HUES64 (cell line): Measurements from ENCODE around the gene CNTN1.

Experiments used
- H3K27ac ChIP-seq: 2 replicates; pipeline ENCODE4 v1.7.0; 2013; ENCODE audit warnings: low read depth, low read length, inconsistent platforms
- H3K27me3 ChIP-seq: 2 replicates; pipeline ENCODE4 v1.6.1; 2013; ENCODE audit warnings: mild to moderate bottlenecking, low read length; ENCODE audit not compliant: insufficient read depth
- H3K36me3 ChIP-seq: 2 replicates; pipeline ENCODE4 v1.6.1; 2013; ENCODE audit warnings: mild to moderate bottlenecking, low read length; ENCODE audit not compliant: insufficient read depth
- H3K4me1 ChIP-seq: 2 replicates; pipeline ENCODE4 v1.6.1; 2013; ENCODE audit warnings: mild to moderate bottlenecking, low read length, moderate library complexity; ENCODE audit not compliant: insufficient read depth
- H3K4me3 ChIP-seq: 2 replicates; pipeline ENCODE4 v1.5.1; 2013; ENCODE audit warnings: mild to moderate bottlenecking, low read length, moderate library complexity
- H3K9ac ChIP-seq: 2 replicates; pipeline ENCODE4 v1.6.1; 2013; ENCODE audit warnings: mild to moderate bottlenecking, low read depth, low read length
- H3K9me3 ChIP-seq: 2 replicates; pipeline ENCODE4 v1.6.1; 2013; ENCODE audit warnings: low read depth, low read length; ENCODE audit not compliant: insufficient read depth
- WGBS: fragments of 150-250, 120-280 bp; methylation state at CpG from one replicate; pipeline ENCODE4 v1.1.7; 2013; ENCODE audit warnings: missing lambda C conversion rate; 5-methylcytosine and 5-hydroxymethylcytosine counted together

CNTN1 gene

DNA sequence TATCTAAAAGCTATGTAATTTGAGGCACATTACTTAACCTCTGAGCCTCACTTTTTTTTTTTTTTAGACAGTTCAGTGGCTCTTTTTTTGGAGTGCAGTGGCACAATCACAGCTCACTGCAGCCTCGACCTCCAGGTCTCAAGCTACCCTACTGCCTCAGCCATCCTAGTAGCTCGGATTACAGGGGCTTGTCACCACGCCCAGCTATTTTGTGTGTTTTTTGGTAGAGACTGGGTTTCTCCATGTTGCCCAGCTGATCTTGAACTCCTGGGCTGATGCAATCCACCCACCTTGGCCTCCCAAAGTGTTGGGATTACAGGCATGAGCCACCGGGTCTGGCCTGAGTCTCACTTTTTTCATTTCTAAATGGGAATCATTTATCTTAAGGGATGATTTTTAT, 303.9 kb downstream of the CNTN1 start:
- Histone ChIP-seq H3K36me3 (no peaks in the 10 kb centered on the region), H3K9ac (no peak overlapping the region), H3K27ac (no peak overlapping the region), H3K9me3 (peaks cover 2% of the 10 kb centered on the region; the same call in 1 of the 2 replicates), H3K27me3 (no peaks in the 10 kb centered on the region), H3K4me1 (no peaks in the 10 kb centered on the region; the same call in 1 of the 2 replicates), H3K4me3 (no peak overlapping the region)
- WGBS = 90% methylated on average over 4 of the region's 4 CpGs

DNA sequence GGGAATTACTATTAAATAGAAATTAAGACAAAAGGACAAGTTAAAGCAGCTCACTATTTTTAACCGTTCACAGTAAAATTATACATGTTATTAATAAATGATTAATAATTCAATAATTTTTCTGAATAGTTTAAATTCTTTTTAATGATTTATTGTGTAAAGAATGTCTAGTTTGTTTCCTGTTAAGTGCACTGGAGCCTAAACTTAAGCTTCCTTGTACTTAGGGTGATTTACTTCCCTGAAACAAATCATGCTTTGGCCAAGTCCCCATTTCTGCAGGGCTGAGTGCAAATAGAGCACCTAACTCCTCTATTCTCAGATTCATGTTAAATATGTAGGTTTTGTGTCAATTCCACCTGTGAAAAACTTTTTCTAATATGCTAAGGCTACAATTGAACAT, 307.0 kb downstream of the CNTN1 start:
- no peak overlapping the region for H3K9ac ChIP-seq
- H3K36me3 ChIP-seq = no peaks in the 10 kb centered on the region
- H3K27me3 ChIP-seq = no peaks in the 10 kb centered on the region
- no peak overlapping the region for H3K4me3 ChIP-seq
- H3K4me1 ChIP-seq = no peaks in the 10 kb centered on the region
- no CpG with 5 or more reads among the region's 1 CpG for WGBS
- no peak overlapping the region for H3K27ac ChIP-seq
- H3K9me3 ChIP-seq = peaks cover 14% of the 10 kb centered on the region

DNA sequence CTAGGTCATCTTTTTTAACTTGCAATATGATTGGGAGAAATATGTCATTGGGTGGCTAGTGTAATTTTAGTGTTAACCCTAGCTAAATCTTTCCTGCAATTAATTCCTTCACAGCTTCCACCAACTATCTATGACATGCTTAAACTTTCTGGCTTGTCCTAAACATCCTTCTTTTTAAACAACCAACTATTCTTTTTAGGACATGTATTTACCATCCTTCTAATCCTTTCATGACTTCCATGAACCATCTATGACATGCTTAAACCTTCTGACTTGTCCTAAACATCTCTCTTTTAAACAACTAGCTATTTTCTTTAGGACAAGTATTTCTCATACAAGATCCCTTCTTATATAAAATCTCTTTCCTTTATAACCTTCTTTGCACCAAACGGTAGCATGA, 316.2 kb downstream of the CNTN1 start:
- Histone ChIP-seq H3K27ac (no peak overlapping the region), H3K9ac (no peak overlapping the region), H3K9me3 (peaks cover 88% of the 10 kb centered on the region), H3K4me1 (no peaks in the 10 kb centered on the region), H3K27me3 (no peaks in the 10 kb centered on the region), H3K36me3 (no peaks in the 10 kb centered on the region), H3K4me3 (no peak overlapping the region)
- WGBS = 100% methylated on average over 1 of the region's 1 CpG

DNA sequence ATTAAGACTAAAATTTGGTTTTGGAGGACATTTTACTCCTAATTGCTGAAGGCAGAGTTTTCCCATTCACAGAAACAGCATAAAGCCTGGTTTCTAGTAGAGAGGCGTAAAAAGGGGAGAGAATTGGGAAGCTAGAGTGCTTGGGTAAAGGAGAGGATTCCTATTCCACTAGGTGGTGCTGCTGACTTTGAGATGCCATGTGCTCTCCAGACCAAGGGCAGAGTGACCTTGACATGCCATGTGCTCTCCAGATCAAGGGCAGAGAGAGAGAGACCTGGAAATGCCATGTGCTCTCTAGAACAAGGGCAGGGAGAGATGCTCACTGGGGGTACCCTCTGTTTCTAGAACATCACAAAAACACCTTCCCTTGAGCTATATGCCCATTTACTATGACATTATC, 319.7 kb downstream of the CNTN1 start:
- no peaks in the 10 kb centered on the region for H3K4me1 ChIP-seq
- H3K27ac ChIP-seq = no peak overlapping the region
- H3K36me3 ChIP-seq = no peaks in the 10 kb centered on the region
- H3K9me3 ChIP-seq = peaks cover 55% of the 10 kb centered on the region
- 90% methylated on average over 1 of the region's 1 CpG for WGBS
- no peak overlapping the region for H3K9ac ChIP-seq
- no peak overlapping the region for H3K4me3 ChIP-seq
- H3K27me3 ChIP-seq = no peaks in the 10 kb centered on the region

DNA sequence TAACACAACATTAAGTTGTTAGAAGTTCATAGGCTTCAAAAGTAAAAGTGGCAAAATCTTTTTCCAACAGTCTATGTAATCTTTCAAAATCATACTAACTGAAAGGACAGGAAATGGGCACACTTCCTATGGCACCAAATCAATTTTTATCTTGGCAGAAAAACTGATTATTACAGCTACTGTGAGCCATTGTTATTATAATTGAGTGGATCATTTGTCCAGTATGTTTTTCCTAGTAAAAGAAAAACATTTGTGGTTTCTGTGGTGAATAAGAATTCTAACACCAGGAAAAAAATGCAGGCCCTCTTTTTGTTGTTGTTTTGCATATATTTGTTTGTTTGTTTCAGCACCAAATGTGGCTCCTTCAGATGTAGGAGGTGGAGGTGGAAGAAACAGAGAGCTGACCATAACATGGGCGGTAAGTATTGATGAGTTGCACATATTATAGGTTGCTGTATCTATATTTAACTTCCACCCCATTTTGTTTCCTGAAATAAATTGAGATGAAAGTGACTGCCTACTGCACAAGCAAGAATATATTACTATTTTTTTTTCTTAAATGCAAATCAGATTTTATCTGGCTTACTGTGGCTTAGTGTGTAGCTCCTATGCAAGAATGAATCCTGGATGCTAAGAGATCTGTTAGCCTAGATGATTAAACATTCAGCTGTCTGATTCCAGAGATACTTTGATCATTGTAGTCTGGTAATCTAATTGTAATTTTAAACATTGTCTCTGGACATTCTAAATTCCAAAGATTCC, 321.8 kb downstream of the CNTN1 start:
- Histone ChIP-seq H3K9ac (no peak overlapping the region), H3K27me3 (no peaks in the 10 kb centered on the region), H3K4me1 (no peaks in the 10 kb centered on the region), H3K9me3 (peaks cover 36% of the 10 kb centered on the region), H3K27ac (no peak overlapping the region), H3K36me3 (no peaks in the 10 kb centered on the region), H3K4me3 (no peak overlapping the region)
- 100% methylated on average over 1 of the region's 1 CpG for WGBS

DNA sequence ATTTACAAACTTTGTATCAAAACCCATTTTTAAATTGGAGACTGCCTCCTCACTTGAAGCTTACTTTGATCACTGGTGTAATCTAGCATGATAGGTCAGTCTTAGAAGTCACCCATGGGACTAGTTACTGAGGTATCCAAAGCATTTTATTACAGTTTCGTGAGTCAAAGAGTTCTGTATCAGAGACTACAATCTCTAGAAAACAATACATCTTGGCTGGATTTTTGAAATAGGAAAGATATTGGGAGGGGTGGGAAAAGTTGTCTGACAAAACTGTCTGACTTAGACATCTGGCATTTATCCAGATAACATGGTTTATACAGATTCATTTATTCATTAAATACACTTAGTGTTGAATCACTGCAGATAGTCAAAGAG, 322.4 kb downstream of the CNTN1 start:
- Histone ChIP-seq H3K4me1 (no peaks in the 10 kb centered on the region), H3K27ac (no peak overlapping the region), H3K27me3 (no peaks in the 10 kb centered on the region), H3K9ac (no peak overlapping the region), H3K36me3 (no peaks in the 10 kb centered on the region), H3K4me3 (no peak overlapping the region), H3K9me3 (peaks cover 30% of the 10 kb centered on the region)
- WGBS = 75% methylated on average over 1 of the region's 1 CpG

DNA sequence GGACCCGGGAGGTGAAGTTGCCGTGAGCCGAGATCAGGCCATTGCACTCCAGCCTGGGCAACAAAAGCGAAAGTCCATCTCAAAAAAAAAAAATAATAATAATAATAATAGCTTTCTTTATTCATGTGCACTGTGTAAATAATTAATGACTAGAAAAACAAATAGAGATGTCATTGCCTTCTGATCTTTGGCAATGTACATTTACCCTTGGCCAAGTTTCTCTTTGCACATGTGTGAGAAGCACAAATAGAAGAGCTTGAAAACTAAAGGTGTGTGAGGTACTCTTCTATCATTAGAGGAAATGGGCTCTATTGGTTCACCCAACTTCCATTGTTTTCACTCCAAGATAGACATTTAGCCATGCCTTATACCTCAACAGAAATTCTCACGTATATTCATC, 325.8 kb downstream of the CNTN1 start:
- no peak overlapping the region for H3K4me3 ChIP-seq
- WGBS = 98% methylated on average over 3 of the region's 5 CpGs
- H3K27me3 ChIP-seq = no peaks in the 10 kb centered on the region

DNA sequence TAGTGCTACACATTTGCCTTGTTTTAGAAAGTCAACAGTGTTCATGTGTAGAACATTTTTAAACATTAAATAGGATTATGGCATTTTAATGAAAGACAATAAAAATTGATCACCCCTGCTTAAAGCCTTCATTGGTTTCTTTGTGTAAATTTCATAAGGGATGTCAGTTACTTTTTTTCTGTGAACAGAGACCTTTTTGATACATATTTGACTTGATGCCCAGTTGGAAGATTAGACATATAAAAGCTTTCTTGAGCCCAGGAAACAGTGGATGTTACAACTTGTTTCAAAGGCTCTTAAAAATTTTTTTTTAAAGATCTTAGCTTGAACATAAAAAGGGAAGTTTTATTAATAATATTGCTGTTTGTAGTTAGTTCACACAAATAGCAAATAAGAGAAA, 327.2 kb downstream of the CNTN1 start:
- Histone ChIP-seq H3K27ac (no peak overlapping the region), H3K9ac (no peak overlapping the region), H3K9me3 (no peaks in the 10 kb centered on the region), H3K27me3 (no peaks in the 10 kb centered on the region), H3K4me3 (no peak overlapping the region), H3K4me1 (no peaks in the 10 kb centered on the region), H3K36me3 (no peaks in the 10 kb centered on the region)

More for the DNA sequence above, 325.8 kb downstream of the CNTN1 start:
- no peak overlapping the region for H3K27ac ChIP-seq
- H3K9me3 ChIP-seq = no peaks in the 10 kb centered on the region
- H3K9ac ChIP-seq = no peak overlapping the region
- no peaks in the 10 kb centered on the region for H3K4me1 ChIP-seq
- H3K36me3 ChIP-seq = no peaks in the 10 kb centered on the region

DNA sequence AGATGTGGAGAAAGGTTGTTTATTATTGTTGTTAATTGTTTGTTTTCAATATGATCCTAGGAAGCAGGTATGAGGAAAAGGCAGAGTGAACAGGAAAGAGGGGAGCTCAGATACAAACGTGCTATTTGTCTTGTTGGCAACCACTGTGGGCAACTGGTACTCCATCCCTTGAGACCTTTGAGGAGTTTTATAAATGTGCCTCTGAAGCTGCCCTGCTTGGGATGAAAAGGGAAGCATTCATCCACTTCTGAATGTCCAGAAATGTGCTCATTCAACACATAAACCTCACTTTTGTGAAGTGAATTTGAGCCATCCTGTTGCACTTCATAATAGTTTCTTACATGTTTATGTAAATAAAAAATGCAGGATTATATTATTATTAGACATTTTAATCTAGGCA, 331.6 kb downstream of the CNTN1 start:
- no peaks in the 10 kb centered on the region for H3K36me3 ChIP-seq
- H3K9ac ChIP-seq = no peak overlapping the region
- no peaks in the 10 kb centered on the region for H3K9me3 ChIP-seq
- WGBS = 86% methylated on average over 1 of the region's 1 CpG
- H3K4me1 ChIP-seq = no peaks in the 10 kb centered on the region
- no peak overlapping the region for H3K27ac ChIP-seq
- H3K27me3 ChIP-seq = no peaks in the 10 kb centered on the region
- H3K4me3 ChIP-seq = no peak overlapping the region

DNA sequence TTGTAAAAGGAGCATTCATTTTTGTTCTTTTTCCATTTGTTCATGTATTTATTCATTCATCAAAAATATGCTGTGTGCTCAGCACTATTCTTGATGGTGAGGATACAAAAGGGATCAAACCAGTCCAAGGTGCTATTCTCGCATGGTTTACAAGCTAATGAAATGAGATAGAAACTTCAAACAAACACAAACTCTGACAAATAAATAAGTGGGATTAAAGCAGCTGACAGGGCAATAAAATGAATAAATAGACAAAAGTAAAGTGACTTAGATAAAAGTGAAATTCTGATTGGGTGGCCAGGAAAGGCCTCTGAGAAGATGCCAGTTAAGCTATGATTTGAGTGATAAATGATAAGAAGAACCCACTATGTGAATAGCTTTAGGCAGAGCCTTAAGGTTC, 333.9 kb downstream of the CNTN1 start:
- Histone ChIP-seq H3K27ac (no peak overlapping the region), H3K4me1 (no peaks in the 10 kb centered on the region), H3K36me3 (no peaks in the 10 kb centered on the region), H3K9me3 (no peaks in the 10 kb centered on the region), H3K9ac (no peak overlapping the region), H3K4me3 (no peak overlapping the region), H3K27me3 (no peaks in the 10 kb centered on the region)
- 100% methylated on average over 1 of the region's 1 CpG for WGBS

DNA sequence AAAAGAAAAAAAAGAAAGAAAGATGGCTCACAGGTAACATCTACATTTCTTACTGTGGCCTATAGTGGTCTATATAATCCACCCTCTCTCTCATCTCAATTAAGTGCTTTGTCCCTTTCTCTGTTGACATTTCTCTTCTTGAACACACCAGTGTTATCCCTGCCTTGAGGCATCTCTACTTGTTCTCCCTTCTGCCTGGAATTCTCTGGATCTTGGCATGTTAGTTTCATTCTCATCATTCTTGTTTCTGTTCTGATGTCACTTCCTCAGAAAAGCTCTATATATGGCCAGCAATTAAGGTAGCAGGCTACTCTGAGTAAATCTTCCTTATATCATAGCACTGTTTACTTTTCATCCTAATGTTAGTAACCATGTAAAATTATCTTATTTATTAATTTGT, 340.1 kb downstream of the CNTN1 start:
- Histone ChIP-seq H3K27ac (no peak overlapping the region), H3K27me3 (no peaks in the 10 kb centered on the region), H3K9ac (no peak overlapping the region), H3K36me3 (no peaks in the 10 kb centered on the region), H3K4me1 (no peaks in the 10 kb centered on the region), H3K4me3 (no peak overlapping the region), H3K9me3 (no peaks in the 10 kb centered on the region)

DNA sequence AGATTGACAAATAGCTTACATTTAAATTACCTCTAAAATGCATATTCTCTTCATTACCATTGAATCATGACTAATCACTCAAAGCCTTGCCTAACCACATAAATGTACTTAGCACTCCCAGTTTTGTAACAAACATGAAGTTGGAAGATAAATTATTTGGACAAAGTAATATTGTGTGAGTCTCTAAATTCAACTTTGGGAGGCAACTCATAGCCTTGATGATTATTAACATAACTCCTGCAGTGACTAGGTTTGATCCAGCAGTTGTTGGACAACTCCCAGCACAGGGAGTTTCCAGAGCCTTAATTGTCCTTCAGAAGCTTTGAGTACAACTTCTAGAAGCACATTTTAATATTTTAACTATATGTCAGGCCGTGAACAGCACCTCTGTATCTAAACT, 342.4 kb downstream of the CNTN1 start:
- no peak overlapping the region for H3K27ac ChIP-seq
- no peak overlapping the region for H3K4me3 ChIP-seq
- H3K36me3 ChIP-seq = no peaks in the 10 kb centered on the region
- no peak overlapping the region for H3K9ac ChIP-seq
- H3K9me3 ChIP-seq = no peaks in the 10 kb centered on the region
- H3K27me3 ChIP-seq = no peaks in the 10 kb centered on the region
- H3K4me1 ChIP-seq = no peaks in the 10 kb centered on the region
- whole genome bisulfite sequencing = 80% methylated on average over 1 of the region's 1 CpG
